AG04450 (cell line): ENCODE data around the gene MARCHF2. TPM values are rescaled to one million over a fixed set of nuclear protein-coding genes. Genes with fewer than 3 reads are reported as not detected.
"Not testable (repeated sequence)": the region's sequence is repeated elsewhere in the genome, so short reads cannot be mapped to it uniquely, and the experiment has no call there.

ENCODE experiments used
- CTCF ChIA-PET: fragments of 300-600, 350-600 bp; formaldehyde crosslinking; extraction: SDS; loops from one replicate; lab custom pipeline; 2022; ENCODE audit warnings: antibody characterized with exemption, inconsistent platforms; lab: Charles Lee
- POLR2A ChIA-PET: fragments of 350-600 bp; formaldehyde crosslinking; extraction: SDS; loops from one replicate; lab custom pipeline; 2021; ENCODE audit warnings: antibody characterized with exemption, inconsistent platforms; lab: Yijun Ruan, JAX
- DNase-seq: peaks from one replicate; pipeline ENCODE4 v3.0.0-alpha.2; 2011; ENCODE audit warnings: low read depth, low spot score
- H3K27ac ChIP-seq: one replicate; pipeline ENCODE4 v1.5.1; 2012; ENCODE audit warnings: low read depth, low read length, control low read depth
- H3K27me3 ChIP-seq: one replicate; pipeline ENCODE4 v1.6.0; 2012; ENCODE audit warnings: low read length; ENCODE audit not compliant: control insufficient read depth, insufficient read depth
- H3K4me3 ChIP-seq: 2 replicates; pipeline ENCODE4 v1.5.1; 2011; ENCODE audit warnings: mild to moderate bottlenecking, low read depth, low read length, control low read depth
- H3K9me3 ChIP-seq: 2 replicates; pipeline ENCODE4 v1.5.1; 2012; ENCODE audit warnings: low read length; ENCODE audit not compliant: control insufficient read depth, insufficient read depth
- CTCF ChIP-seq: IDR thresholded peaks from 2 replicates; pipeline ENCODE4 v1.5.1; 2011; ENCODE audit warnings: low read depth, low read length, control low read depth, inconsistent platforms
- polyA plus RNA-seq: library from polyadenylated mRNA; depleted of rRNA; stranded (reverse); fragments of >200 nt; gene quantifications from 2 replicates; pipeline ENCODE4 v1.2.3, GENCODE V29; 2011

Gene MARCHF2
- polyA plus RNA-seq, 1 experiment: 14.7 TPM

- Histone ChIP-seq H3K4me3 (no peak overlapping the region), H3K27me3 (no peaks in the 10 kb centered on the region), H3K27ac (no peak overlapping the region), H3K9me3 (no peaks in the 10 kb centered on the region; the same call in 1 of the 2 replicates)
- TF ChIP-seq CTCF: no peak
- ChIA-PET POLR2A (interaction anchor here (0.6 to 1.8 kb wide), 16 partner anchors 10 to 1998 kb away, joined by 3 to 16 read pairs (median 6); partner anchors contain the start of genes ANGPTL4, HNRNPM, MARCHF2 and RAB11B), CTCF (interaction anchor here (0.5 to 2.2 kb wide), 6 partner anchors 11 to 624 kb away, joined by 4 to 13 read pairs (median 7); partner anchors contain the start of gene MARCHF2)
- peak; percentile 85 for DNase-seq
These were observed 10.7 kb downstream of the MARCHF2 start for GRCh38 chr19:8423817-8424223.

GRCh38 chr19:8425331-8425730, 12.2 kb downstream of the MARCHF2 start:
- H3K27ac ChIP-seq, DNase-seq, H3K27me3 ChIP-seq, H3K9me3 ChIP-seq, H3K4me3 ChIP-seq: not testable (repeated sequence)
- ChIA-PET POLR2A (interaction anchor here (0.6 kb wide), 1 partner anchor 70 kb away, joined by 4 read pairs; no protein-coding TSS in a partner anchor), CTCF (interaction anchor here (0.6 to 2.2 kb wide), 4 partner anchors 11 to 109 kb away, joined by 3 to 11 read pairs (median 7); partner anchors contain the start of gene MARCHF2)

GRCh38 chr19:8426283-8426682, 13.2 kb downstream of the MARCHF2 start:
- Histone ChIP-seq H3K27me3 (no peaks in the 10 kb centered on the region), H3K27ac (no peak overlapping the region), H3K4me3 (no peak overlapping the region), H3K9me3 (no peaks in the 10 kb centered on the region; the same call in 1 of the 2 replicates)
- POLR2A ChIA-PET: interaction anchor here (0.5 kb wide), 1 partner anchor 39 kb away, joined by 3 read pairs; no protein-coding TSS in a partner anchor
- no peak for DNase-seq
- CTCF ChIA-PET: interaction anchor here (0.6 to 1.4 kb wide), 4 partner anchors 12 to 110 kb away, joined by 3 to 8 read pairs (median 5); partner anchors contain the start of gene MARCHF2
- no peak for TF ChIP-seq CTCF

GRCh38 chr19:8429044-8429443, 15.9 kb downstream of the MARCHF2 start:
- H3K27ac ChIP-seq: no peak overlapping the region
- no peak for TF ChIP-seq CTCF
- ChIA-PET CTCF (interaction anchor here (1.6 kb wide), 1 partner anchor 75 kb away, joined by 4 read pairs; no protein-coding TSS in a partner anchor), POLR2A (no interaction called here)
- no peak overlapping the region for H3K4me3 ChIP-seq
- no peaks in the 10 kb centered on the region for H3K27me3 ChIP-seq
- H3K9me3 ChIP-seq: no peaks in the 10 kb centered on the region
- no peak for DNase-seq

- no peak for DNase-seq
- TF ChIP-seq CTCF: no peak
- H3K27ac ChIP-seq: no peak overlapping the region
- no peaks in the 10 kb centered on the region for H3K9me3 ChIP-seq
- POLR2A ChIA-PET: no interaction called here
- H3K4me3 ChIP-seq: no peak overlapping the region
- CTCF ChIA-PET: interaction anchor here (1.6 kb wide), 1 partner anchor 76 kb away, joined by 4 read pairs; no protein-coding TSS in a partner anchor
- no peaks in the 10 kb centered on the region for H3K27me3 ChIP-seq
These were observed 16.7 kb downstream of the MARCHF2 start for GRCh38 chr19:8429826-8430225.
